ENCODE data around the gene CLRN3. TPM values are rescaled to one million over a fixed set of nuclear protein-coding genes. Genes with fewer than 3 reads are reported as not detected.

CLRN3 gene
- total and polyA plus RNA-seq, 2 donors (not counting 1 experiment from before 2014, with no cell fraction given), result not detected

GRCh38 chr10:127875449-127875765, 17.3 kb downstream of the CLRN3 start:
- no peak for ATAC-seq (ENCODE audit: low read depth)
- Mint-ChIP-seq H3K4me1 (peaks cover 8% of the 10 kb centered on the region), H3K4me3 (no peak overlapping the region), H3K27ac (no peak overlapping the region), H3K9me3 (ENCODE audit: insufficient read depth) (no peaks in the 10 kb centered on the region), H3K27me3 (peaks cover 12% of the 10 kb centered on the region)
- H2AFZ ChIP-seq (ENCODE audit: insufficient read depth, low read depth, low read length, poor library complexity, severe bottlenecking), result no peak overlapping the region
- no peak for TF ChIP-seq EZH2 (IDR thresholded peaks at IDR 0.05; ENCODE audit: borderline replicate concordance, insufficient read depth, low read depth, low read length, poor library complexity, severe bottlenecking)
- no peak for TF ChIP-seq CTCF (IDR thresholded peaks at IDR 0.05)
- no peak overlapping the region for H3K9ac ChIP-seq (ENCODE audit: low read length)
- POLR2A ChIA-PET, result no interaction called here
- no peaks in the 10 kb centered on the region for H3K79me2 ChIP-seq (ENCODE audit: control insufficient read depth, insufficient read depth, low read length)
- H4K20me1 ChIP-seq (ENCODE audit: control insufficient read depth, insufficient read depth, low read length, poor library complexity, severe bottlenecking), result no peaks in the 10 kb centered on the region
- CTCF ChIA-PET, result no interaction called here
- H3K27me3 ChIP-seq (replicated peaks in 1 of 4; ENCODE audit: control extremely low read depth in 1 of 4, control insufficient read depth in 3 of 4, insufficient read depth in 4 of 4, low read length in 3 of 4), result peaks cover 0 to 8% (median 0%) of the 10 kb centered on the region in 4 experiments
- H3K4me2 ChIP-seq (replicated peaks; ENCODE audit: low read depth, low read length, poor library complexity, severe bottlenecking), result no peak overlapping the region
- 95% methylated on average over 5 of the region's 6 CpGs for WGBS (ENCODE audit: insufficient coverage)
- H3K36me3 ChIP-seq (replicated peaks in 1 of 2; ENCODE audit: control extremely low read depth in 1 of 2, control insufficient read depth in 1 of 2, extremely low read depth in 1 of 2, insufficient read depth in 2 of 2, low read length in 1 of 2), result no peaks in the 10 kb centered on the region
- H3K4me1 ChIP-seq (ENCODE audit: control insufficient read depth in 2 of 2, insufficient read depth in 2 of 2, low read length in 2 of 2), result peaks cover 5 to 6% of the 10 kb centered on the region in 2 donors
- intact Hi-C loops (cut with micrococcal nuclease), result no loop called here
- DNase-seq, result no peak
- H3K4me3 ChIP-seq (ENCODE audit: control extremely low read depth in 1 of 5, extremely low read depth in 1 of 5, insufficient read depth in 1 of 5, low read depth in 2 of 5, low read length in 4 of 5), result no peak overlapping the region
- no peak overlapping the region for H3K27ac ChIP-seq (ENCODE audit: low read length in 2 of 2)
- H3K9me3 ChIP-seq (ENCODE audit: control extremely low read depth in 1 of 3, control insufficient read depth in 2 of 3, insufficient read depth in 1 of 3, low read length in 2 of 3), result no peaks in the 10 kb centered on the region

- H3K27ac ChIP-seq (ENCODE audit: low read length in 2 of 2), result no peak overlapping the region
- no peak overlapping the region for H2AFZ ChIP-seq (ENCODE audit: insufficient read depth, low read depth, low read length, poor library complexity, severe bottlenecking)
- ChIA-PET POLR2A (no interaction called here), CTCF (no interaction called here)
- no peak for DNase-seq
- intact Hi-C loops (cut with micrococcal nuclease), result no loop called here
- no peak overlapping the region for H3K4me3 ChIP-seq (ENCODE audit: control extremely low read depth in 1 of 5, extremely low read depth in 1 of 5, insufficient read depth in 1 of 5, low read depth in 2 of 5, low read length in 4 of 5)
- H3K27me3 ChIP-seq (replicated peaks in 1 of 4; ENCODE audit: control extremely low read depth in 1 of 4, control insufficient read depth in 3 of 4, insufficient read depth in 4 of 4, low read length in 3 of 4), result peaks cover 0 to 8% (median 0%) of the 10 kb centered on the region in 4 experiments
- ATAC-seq (ENCODE audit: low read depth), result no peak
- no peaks in the 10 kb centered on the region for H3K9me3 Mint-ChIP-seq (ENCODE audit: insufficient read depth)
- H3K4me1 ChIP-seq (ENCODE audit: control insufficient read depth in 2 of 2, insufficient read depth in 2 of 2, low read length in 2 of 2), result peaks cover 0 to 1% of the 10 kb centered on the region in 2 donors
- no peaks in the 10 kb centered on the region for H3K79me2 ChIP-seq (ENCODE audit: control insufficient read depth, insufficient read depth, low read length)
- H4K20me1 ChIP-seq (ENCODE audit: control insufficient read depth, insufficient read depth, low read length, poor library complexity, severe bottlenecking), result no peaks in the 10 kb centered on the region
- H3K4me1 Mint-ChIP-seq, result peaks cover 3% of the 10 kb centered on the region
- H3K9me3 ChIP-seq (ENCODE audit: control extremely low read depth in 1 of 3, control insufficient read depth in 2 of 3, insufficient read depth in 1 of 3, low read length in 2 of 3), result no peaks in the 10 kb centered on the region
- H3K4me2 ChIP-seq (replicated peaks; ENCODE audit: low read depth, low read length, poor library complexity, severe bottlenecking), result no peak overlapping the region
- no peak overlapping the region for H3K9ac ChIP-seq (ENCODE audit: low read length)
- H3K4me3 Mint-ChIP-seq, result no peak overlapping the region
- TF ChIP-seq EZH2 (IDR thresholded peaks at IDR 0.05; ENCODE audit: borderline replicate concordance, insufficient read depth, low read depth, low read length, poor library complexity, severe bottlenecking) (no peak), CTCF (IDR thresholded peaks at IDR 0.05) (no peak)
- no peak overlapping the region for H3K27ac Mint-ChIP-seq
- 87% methylated on average over 7 of the region's 11 CpGs for WGBS (ENCODE audit: insufficient coverage)
- no peaks in the 10 kb centered on the region for H3K36me3 ChIP-seq (replicated peaks in 1 of 2; ENCODE audit: control extremely low read depth in 1 of 2, control insufficient read depth in 1 of 2, extremely low read depth in 1 of 2, insufficient read depth in 2 of 2, low read length in 1 of 2)
- peaks cover 12% of the 10 kb centered on the region for H3K27me3 Mint-ChIP-seq
These were observed 17.9 kb downstream of the CLRN3 start for GRCh38 chr10:127874671-127875448.

Data from B cell (primary cell).